GM21717 (cell line): ENCODE measurements around the gene KRT7.

Experiments used
- ATAC-seq: cut with Tn5 transposase; IDR thresholded peaks from one replicate; pipeline ENCODE4 v1.9.1; 2021; ENCODE audit warnings: mild to moderate bottlenecking, moderate library complexity; ENCODE audit not compliant: unreplicated experiment

Gene KRT7

DNA sequence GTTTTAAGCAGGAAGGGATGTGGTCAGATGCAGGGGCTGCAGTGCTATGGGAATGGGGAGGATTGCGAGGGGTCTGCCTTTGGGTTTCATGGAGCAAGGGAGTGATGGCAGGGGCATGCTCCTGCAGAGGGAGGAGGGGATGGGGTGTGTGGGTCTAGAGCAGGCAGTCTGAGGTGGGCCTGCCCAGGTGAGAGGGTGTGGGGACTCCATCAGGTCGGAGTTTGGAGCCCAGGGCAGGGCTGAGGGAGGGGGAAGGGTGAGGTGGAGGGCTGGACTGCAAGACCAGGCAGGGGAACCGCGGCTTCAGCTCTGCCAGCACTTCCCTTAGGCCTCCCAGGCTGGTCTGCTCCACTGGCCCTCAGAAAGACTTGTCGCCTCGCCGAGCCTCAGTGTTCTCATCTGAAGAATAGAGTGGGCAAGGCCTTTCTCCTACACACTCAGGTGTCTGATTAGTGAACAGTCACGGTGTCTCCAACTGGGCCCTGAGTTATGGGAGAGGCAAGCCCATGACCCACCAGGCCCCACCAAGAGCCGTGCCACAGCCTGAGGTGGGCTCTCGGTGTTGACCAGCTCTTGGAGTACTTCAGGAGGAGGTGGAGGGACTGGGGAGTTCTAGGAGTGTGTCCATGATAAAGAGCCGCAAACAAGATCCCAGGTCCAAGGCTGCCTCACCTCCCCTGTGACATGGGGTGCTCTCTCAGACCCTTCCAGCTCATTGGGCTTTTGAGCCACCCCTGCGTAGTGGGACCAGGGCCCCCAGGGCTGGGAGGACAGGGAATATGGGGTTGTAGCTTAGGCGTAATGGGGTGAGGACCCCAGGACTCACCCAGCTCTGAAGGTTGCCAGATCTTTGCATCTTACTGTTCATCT, 21.1 kb upstream of the KRT7 start:
- no peak for ATAC-seq

DNA sequence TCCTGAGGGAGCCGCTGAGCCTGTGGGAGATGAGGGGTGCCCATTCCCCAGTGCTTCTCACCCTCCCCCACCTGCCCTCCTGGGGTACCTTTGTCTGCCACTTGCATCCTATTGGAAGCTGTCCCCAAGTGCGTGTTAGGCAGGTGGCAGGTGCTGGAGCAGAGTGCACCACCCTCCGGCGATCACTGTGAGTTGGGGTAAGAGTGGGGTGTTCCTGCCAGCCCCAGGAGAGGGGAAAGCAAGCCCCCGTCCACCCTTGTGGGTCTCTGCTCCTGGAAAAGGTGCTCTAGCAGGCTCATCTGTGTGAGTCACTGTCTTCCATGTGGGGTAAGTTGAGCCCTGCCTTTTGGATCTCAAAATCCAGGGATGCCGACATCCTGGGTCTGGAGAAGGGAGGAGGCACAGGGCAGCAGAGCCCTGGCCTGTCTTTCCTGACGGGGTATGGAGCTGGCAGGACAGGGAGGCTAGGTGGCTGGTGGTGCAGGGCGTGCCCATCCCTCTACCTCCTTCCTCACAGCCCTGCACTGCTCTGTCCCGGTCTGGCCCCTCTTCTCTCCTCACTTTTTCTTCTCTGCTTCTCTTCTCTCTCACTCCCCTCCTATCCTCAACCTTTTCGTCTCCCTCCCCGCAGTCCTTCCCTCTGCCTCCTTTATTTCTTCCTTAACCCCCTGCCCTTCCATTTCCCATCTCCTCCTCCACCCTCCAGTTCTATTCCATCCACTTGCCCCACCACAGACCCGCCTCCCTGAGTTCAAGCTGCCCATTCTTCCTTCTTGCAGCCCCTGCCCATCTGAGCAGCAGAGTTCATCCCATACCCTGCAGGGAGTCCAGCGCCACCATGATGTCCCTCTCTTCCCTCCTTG, 20.1 kb upstream of the KRT7 start:
- no peak for ATAC-seq

DNA sequence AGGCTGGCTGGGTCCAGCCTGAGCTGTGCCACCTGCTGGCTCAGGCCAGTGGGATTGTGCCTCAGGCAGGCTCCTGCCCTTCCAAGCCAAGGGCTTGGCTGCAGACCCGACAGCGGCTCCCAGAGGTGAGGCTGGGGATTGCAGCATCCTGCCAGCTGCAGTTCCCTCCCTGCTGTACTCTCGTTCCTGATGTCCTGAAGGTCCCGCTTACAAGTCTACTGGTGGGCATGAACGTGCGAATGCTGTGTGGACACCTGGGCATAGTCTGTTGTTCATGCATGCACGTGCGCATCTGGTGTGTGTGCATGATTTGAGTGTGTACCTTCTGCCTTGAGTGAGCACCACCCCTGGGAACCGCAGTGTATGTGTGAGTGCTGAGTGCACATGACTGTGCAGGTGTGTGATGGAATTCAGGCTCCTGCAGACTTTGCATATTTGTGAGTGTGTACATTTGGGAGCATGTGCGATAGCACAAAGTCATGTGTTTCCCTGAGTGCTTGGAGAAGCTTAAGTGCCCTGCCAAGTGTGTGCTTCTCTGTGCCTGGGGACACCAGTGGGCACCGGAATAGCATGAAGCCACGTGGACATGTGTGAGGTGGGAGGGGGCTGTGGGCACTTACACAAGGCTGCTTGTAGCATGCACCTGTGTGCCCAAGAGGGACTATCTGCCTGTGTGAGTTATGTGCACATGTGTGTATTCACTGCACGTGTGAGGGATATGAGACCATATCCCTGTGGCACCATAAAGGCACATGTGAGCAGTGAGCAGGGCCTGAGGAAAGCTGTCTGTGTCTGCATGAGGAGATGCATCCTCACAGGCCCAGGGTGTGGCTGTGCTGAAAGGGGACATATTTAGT, 19.3 kb upstream of the KRT7 start:
- ATAC-seq = peak; percentile 49

DNA sequence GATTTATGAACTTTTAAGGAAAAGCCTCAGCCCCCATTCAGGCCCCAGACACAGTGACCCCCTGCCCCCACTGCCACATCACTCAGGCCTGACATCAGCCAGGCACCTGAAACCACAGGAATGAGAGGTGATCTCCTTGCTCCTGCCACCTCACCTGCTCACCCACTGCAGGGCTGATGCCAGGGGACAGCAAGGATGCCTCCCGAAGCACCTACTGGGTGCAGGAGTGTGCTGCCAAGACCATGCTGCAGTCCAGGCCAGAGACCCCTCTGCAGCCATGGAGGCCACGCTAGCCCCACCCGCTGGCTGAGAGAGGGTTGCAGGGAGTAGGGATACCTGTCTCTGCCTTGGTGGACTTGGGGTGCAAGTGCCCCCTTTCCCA, 18.6 kb upstream of the KRT7 start:
- no peak for ATAC-seq

DNA sequence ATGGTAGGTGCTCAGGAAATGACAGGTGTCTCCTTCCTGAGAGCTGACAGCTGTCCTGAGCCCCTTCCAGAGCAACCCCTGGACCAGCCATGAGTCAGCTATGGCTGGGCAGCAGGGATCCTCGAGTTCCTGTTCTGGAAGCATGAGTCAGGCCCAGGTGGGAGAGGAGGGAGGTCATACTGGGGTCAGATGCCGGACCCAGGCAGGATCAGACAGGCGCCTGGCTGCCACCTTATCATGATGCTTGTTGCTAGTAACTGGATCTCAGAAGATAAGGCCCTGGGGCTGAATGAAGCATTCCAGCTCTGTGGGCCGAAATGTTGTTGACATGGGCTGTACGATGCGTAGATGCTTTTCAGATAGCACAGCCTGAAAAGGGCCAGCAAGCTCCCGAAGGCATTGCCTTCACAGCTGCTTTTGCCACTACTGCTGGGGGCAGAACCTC, 17.4 kb upstream of the KRT7 start:
- no peak for ATAC-seq

DNA sequence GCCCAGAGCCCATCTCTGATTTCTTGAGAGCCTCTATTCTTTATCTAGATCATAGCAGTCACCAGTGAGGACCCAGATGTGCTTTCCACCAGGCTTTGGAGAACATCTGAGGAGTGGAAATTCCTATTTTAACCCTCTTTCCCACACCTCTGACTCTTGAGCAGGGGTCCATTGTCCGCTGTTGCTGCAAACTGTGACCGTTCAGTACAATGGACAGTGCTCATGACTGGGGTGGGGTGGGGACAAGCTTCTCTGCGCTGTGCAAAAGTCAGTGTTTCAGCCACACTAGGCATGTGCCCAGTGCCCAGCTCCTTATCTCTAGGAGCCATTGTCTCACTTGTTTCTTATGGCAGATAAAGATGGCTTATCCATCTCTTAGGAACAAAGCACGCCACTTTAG, 16.9 kb upstream of the KRT7 start:
- ATAC-seq = no peak

DNA sequence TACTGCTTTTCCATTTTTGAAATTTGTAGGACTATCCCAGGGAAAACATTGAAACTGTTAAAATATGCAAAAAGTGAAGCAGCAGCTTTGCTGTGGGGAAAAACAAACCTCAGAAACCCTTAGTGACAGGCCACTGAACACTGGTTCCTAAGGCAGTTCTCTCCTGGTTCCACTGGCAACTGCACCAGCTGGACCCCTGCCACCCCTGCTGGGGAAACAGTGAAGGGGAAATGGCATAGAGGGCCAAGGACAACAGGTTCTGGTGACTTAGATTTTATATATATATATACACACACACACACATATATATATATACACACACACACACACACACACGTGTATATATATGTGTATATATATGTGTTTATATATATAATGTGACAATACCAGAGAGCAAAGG, 16.2 kb upstream of the KRT7 start:
- ATAC-seq = no peak

DNA sequence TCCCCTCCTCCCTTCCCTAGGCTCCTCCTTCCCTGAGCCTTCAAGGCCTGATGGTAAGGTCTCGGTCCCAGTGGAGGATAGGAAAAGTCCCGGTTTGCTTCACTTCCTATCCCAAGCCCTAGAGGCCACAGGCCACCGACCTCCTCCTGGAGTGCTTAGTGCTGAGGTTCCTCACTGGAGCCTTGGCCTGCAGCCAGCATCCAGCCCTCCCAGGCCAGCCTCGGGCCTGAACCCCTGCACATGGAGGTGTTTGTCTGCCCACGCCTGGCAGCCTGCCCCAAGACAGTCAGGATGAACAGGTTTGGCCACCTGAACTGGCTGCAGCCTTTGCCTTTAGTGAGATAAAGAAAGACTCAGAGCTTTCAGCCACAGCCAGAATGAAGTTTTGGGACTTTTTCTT, 15.8 kb upstream of the KRT7 start:
- ATAC-seq = no peak

DNA sequence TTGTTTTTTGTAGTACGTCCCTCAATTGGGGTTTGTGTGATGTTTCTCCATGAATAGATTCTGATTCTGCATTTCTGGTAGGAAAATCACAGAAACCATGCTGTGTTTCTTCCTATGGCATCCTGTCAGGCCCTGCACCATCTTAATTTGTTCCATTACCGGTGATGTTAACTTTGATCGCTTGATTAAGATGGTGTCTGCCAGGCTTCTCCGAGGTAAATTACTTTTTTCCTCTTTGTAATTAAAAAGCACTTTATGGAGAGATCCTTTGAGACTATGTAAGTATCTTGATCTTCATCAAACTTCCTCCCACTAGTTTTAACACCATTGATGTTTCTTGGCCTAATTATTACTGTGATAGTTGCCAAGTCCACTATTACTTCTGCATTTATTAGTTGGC, 15.0 kb upstream of the KRT7 start:
- no peak for ATAC-seq

DNA sequence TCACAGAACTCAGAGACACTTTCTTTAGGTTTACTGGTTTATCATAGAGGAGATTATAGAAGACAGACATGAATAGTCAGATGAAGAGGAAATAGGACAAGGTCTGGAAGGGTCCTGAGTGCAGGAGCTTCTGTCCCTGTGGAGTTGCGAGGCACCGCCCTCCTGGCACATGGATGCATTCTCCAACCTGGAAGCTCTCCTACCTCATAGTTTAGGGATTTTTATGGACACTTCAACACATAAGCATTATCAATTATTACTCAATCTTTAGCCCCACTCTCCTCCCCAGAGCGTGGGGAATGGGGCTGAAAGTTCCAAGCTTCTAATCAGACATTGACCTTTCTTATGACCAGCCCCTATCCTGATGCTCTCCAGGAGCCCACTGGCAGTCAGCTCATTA, 12.6 kb upstream of the KRT7 start:
- ATAC-seq = no peak

DNA sequence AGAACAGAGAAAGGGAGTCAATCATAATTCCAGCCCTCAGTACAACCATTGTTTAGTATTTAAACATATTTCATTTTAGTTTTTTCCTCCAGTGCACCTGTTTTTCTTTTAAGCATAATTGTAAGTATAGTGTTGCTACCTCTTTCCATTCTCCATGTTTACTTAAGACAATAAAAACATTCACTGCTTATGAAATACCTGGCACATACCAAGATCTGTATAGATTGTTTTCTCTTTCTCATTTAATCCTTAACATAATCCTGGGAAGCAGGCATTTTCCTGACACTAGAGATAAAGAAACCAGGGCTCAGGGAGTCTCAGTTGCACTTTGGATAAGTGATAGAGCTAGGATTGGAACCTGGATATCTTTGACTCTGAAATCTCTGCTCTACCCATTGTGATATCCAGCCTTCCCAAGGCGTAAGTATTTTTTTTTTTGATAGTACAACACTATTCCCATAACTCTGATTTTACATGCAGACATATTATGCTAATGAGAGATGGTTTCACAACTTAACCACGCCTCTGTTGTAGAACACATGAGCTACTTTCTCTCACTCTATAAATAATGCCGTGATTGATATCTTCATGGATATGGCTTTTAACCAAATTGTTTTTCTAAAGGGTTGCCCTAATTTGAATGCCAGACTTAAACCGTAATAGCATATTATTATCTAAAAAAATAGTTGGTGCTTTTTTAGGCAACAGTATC, 11.8 kb upstream of the KRT7 start:
- ATAC-seq = no peak

DNA sequence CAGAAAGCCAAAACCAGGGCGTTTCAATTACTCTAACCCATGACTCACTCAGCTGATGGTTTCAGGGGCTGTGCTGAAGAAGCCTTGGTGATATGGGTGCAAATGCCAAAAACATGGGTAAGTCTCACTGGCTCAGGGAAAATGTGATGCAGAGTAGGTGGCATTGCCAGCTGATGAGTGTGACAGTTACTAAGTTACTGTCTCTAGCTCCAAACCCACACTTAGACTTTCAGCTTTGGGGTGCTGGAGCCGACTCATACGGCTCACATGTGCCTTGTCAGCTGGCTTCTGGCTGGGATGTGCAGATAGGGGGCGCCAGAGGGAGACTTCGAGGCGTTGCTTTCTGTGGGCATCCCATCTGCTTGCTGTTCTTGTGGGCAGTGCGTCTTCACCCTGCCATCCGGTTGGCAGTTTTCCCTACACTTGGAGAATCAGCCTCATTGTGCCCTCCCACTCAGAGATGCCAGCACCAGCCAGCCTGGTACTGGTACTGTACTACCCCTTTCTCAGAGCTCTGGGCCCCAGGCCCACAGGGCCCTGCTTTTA, 11.1 kb upstream of the KRT7 start:
- ATAC-seq = no peak

DNA sequence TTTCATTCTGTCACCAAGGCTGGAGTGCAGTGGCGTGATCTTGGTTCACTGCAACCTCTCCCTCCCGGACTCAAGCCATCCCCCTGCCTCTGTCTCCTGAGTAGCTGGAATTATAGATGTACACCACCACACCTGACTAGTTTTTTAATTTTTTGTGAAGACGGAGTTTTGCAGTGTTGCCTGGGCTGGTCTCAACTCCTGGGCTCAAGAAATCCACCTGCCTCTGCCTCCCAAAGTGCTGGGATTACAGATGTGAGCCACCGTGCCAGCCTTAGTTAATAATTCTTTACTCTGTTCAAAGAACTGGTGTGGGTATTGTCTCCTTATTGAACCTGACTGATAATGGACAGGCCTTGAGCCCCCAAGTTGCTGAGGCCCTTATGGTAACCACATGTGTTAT, 10.4 kb upstream of the KRT7 start:
- no peak for ATAC-seq

DNA sequence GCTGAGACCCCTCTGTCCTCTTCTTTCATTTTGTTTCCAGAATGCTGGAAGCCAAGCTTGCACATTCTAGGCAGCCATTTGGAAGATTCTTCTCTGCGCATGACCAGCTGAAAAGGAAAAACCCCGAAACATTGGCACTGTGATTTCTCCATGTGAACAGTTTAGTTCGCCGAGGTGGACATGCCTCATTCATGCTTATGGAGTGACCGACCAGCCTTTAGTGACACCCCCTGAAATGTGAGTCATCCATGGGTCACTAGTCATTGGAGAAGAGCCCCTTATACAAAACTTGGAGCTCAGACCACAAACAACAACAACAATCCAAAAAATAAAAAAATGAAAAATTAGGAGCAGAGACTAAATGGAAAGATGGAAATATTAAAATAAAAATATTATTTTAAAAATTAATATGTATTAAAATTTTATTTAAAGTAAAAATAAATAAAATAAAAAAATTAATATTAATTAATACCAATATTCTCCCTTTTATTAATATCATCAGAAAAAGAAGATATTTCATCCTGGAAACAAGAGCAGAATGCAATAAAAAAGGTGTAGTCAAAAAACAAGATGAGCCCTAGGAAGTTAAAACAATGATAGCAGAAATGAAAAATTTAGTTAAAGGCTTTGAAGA, 9.5 kb upstream of the KRT7 start:
- ATAC-seq = no peak

DNA sequence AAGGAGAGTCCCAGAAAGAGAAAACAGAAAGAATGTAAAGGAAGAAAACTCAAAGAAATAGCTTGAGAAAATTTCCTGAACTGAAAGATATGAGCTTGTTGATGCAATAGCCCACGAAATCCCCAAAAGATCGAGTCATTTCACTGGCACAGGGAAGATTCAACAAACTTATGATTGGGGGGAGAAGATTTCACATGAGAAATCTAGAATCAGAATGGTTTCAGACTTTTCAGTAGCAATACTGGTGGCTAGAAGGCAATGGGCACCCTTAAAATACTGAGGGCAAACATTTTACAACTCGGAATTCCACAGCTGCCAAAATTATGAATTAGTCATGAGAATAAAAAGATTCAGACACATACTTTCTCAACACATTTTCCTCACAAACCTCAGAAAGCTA, 8.9 kb upstream of the KRT7 start:
- no peak for ATAC-seq

DNA sequence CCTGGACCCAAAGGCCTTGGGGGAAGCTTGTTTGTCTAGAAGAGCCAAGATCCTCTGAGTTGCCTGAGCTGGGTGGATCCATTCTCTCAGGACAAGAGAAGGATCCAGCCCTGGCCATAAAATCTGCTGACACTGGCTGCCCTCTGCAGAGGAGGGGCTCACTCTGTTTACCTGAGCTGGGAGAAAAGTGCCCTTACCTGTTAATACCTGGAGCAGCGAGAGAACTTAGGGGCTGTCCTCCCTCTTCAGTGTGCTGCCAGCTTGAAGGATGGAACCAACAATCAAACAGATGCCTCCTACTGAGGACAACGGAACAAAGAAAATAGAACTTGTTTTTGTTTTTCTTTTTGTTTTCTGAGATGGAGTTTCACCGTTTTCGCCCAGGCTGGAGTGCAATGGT, 7.3 kb upstream of the KRT7 start:
- no peak for ATAC-seq

DNA sequence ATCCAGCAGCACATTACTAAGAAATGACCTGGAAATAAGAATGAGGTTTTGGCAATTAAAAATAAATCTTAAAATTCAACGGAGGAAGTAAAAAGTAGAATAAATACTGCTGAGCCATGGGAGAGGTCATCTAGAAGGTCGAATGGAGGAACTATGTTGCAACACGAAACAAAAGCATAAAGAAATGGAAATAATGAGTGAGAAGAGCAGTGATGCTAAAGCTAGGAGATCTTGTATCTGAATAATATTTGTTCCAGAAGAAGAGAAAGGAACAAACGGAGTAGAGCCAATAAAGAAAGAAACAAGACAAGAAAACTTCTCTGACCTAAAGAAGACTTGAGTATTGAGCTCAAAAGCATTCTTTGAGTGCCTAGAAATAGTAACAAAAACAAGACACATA, 6.6 kb upstream of the KRT7 start:
- ATAC-seq = no peak

DNA sequence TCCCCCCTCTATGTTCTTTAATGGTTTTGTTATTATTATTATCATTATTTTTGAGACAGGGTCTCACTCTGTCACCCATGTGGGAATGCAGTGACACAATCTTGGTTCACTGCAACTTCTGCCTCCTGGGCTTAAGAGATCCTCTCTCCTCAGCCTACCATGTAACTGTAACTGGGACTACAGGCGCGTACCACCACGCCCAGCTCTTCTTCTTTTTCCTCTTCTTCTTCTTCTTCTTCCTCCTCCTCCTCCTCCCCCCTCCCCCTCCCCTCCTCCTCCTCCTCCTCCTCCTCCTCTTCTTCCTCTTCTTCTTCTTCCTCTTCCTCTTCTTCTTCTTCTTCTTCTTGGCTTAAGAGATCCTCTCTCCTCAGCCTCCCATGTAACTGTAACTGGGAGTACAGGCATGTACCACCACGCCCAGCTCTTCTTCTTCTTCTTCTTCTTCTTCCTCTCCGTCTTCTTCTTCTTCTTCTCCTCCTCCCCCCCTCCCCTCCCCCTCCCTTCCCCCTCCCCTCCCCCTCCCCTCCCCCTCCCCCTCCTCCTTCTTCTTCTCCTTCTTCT, 5.4 kb upstream of the KRT7 start:
- no peak for ATAC-seq

DNA sequence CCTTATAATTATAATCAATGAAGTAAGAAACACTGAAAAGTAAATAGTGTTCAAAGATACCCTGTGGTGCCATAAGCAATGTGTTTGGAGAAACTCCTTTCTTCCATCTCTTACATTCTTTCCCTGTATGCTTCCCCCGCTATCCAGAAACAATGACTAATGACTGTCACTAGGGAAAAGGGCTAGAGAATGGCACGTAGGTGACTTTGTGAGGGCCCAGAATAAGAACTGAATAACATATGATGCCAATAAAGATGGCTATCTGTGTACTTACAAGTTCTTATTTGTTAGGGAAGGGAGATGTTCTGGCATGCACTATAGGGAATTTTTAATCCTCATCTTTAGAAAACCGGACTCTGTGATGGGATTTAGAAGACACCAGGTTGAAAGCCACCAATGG, 4.7 kb upstream of the KRT7 start:
- no peak for ATAC-seq

DNA sequence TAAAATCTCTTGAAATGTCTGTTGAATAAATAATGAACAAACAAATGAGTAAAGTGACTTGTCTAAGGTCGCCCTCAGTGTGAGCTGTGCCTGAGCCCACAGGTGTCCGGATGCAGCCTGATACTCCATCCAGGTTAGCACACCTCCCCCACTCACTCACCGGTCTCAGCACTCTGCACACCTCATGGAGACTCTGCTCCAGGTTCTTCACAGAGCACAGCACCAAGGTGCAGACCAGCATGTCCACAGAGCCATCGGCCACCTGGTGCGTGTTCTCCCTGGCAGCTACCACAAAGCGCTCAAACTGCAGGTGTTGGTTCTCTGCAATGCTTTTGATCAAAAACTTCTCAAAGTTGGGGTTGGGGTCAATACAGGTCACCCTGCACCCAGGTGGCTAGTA, 4.1 kb upstream of the KRT7 start:
- ATAC-seq = no peak
